Right ventricle myocardium inferior (tissue), 1 donor: ENCODE measurements around the gene OOSP4B. TPM values are rescaled to one million over a fixed set of nuclear protein-coding genes. Genes with fewer than 3 reads are reported as not detected.
"Not testable (repeated sequence)": the region's sequence is repeated elsewhere in the genome, so short reads cannot be mapped to it uniquely, and the experiment has no call there.

Experiments
- ATAC-seq: fragments of 200-7000 bp; cut with Tn5 transposase; one replicate; pipeline ENCODE4 v1.9.1; 2020; ENCODE audit warnings: mild to moderate bottlenecking, moderate library complexity
- DNase-seq: peaks from one replicate; pipeline ENCODE4 v3.0.0; 2021; ENCODE audit errors: missing footprints
- intact Hi-C: fragments of 100-400 bp; cut with DNase I; formaldehyde crosslinking; loops from one replicate; pipeline ENCODE4 v1.11.0; 2022
- total RNA-seq: library from RNA; stranded (reverse); fragmentation: NEBNext Ultra II Directional; extraction: Animal tissue kit (Norgen Biotek cat#: 25700); gene quantifications from one replicate; pipeline ENCODE4 v1.2.1, GENCODE V29; 2021
- donor health status: DM: no; HTN: yes; CAD: no; lungs with severe emphysema.

The OOSP4B gene
- total RNA-seq, 1 donor from 2014 or later, result not detected

DNA sequence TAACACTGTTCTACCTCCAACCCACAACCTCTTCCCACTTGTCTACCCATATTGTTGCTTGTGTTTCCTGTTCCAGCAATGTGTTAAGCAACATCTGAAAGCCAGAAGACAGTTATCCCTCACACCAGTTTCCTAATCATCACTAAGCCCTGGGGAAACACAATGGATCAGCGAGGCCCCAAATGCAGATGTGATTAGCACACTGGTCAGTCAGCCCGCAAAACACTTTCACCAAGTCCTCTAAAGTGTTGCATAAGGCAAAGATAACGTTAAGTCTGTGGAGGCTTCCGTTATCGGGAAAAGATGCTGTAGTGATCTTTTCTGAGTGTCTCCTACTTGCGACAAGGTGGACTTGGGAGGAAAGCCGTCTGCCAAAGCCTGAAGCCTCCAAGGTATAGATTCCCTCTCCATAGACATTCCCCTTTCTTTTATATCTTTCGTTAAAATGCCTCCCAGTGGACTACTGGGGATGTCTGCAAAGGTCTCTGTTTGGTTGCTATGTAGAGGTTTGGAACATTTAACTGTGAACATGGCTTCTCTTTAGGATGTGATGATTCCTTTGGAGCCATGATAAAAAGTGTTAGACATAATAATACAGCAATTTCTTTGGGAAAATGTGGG is 39.5 kb downstream of the OOSP4B start, which contains the start of gene MS4A3:
MS4A3 (plus strand) TSS at position 317 of the 621 bp plus-strand sequence. CDS start 4,496 bp downstream, outside the sequence.
- intact Hi-C loops, result no loop called here
- ATAC-seq (no peak), DNase-seq (no peak)

DNA sequence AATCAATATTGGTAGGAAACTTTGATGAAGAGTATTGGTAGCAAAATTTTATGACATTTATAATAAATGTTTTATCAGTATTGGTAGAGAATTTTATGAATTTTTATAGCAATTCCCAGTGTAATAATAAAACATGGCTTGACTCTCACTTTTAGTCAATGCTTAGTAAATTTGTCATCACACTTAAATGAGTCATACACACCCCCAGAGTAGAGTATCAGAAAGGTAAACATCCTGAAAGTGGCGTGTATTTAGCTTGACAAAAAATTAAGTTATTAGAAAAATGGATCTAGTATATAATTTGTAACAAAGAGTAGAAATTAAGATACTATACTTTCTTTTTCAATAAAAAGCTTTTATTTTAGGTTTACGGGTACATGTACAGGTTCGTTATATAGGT is 42.1 kb downstream of the OOSP4B start:
- DNase-seq (no peak), ATAC-seq (no peak)
- intact Hi-C loops, result no loop called here

DNA sequence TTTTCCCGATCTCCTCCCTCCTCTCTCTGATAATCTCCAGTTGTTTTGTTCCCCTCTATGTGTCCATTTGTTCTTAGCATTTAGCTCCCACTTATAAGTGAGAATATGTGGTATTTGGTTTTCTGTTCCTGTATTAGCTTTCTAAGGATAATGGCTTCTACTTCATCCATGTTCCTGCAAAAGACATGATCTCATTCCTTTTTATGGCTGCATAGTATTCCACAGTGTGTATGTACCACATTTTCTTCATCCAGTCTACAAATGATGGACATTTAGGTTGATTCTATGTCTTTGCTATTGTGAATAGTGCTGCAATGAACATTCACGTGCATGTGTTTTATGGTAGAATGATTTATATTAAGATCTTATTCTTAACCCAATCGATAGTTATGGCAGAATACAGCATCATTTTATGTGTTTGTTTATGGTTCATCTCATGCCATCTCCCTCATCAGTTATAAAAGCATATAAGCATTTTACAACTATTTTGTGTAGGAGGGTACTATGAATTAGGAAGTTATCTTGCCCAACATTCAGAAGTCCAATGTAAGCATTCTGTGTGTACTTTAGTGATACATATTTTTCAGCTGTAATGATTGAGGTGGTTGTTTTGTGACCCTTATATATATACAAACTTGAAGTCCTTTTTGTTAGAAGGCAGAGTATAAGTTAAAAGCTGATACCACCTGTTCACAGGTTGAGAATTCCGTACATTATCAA is 42.7 kb downstream of the OOSP4B start:
- intact Hi-C loops, result no loop called here
- DNase-seq, result no peak
- no peak for ATAC-seq

DNA sequence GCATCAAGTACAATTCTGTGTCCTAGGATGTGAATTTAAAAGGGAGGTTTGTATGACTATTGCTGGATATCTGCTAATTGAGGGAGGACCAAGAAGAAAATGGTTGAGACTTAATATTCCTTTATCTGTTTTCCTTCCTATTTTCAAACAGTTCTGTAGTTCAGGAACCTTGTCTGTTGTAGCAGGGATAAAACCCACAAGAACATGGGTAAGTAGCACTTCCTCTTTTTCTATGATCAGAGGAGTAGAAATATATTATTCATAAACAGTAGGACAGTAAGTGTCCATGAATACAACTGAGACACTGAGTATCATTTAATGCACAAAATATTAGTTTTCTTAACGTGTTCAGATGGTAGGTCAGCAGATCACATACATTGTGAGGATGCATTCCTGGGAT is 47.1 kb downstream of the OOSP4B start:
- DNase-seq (no peak), ATAC-seq (no peak)
- intact Hi-C loops, result no loop called here

DNA sequence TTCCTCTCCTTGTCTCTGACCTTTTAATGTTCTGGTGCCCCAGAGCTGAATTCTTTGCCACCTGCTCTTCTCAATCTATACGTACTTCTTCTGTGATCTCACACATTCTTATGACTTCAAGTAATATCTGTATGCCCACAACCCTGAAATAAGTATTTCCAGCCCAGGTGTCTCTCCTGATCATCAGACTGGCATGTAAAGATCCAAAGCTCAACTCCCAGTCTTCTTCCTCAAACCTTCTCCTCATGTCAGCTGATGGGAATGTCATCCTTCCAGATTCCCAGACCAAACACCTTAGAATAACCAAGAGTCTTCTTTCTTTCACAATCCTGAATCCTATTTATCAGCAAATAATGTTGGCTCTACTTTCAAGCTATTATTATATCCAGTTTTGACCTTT is 48.8 kb downstream of the OOSP4B start:
- intact Hi-C loops, result no loop called here
- DNase-seq (no peak), ATAC-seq (no peak)

DNA sequence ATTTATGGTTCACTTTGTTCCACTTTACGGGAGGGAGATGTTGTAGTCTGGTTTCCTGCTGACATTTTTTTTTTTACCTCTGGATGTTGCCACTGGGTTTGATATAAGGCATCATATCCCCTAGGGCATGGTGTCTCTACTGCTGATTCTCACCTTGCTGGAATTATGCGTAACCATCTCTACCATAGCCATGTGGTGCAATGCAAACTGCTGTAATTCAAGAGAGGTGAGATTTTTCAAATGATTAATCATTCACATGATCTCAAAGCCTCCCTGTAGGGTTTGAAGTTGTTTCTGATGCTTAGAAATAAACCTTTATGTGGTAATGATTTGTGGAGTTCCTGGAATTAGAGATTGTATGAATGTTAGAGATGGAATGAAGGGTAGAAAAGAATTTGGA is 52.5 kb downstream of the OOSP4B start:
- no peak for DNase-seq
- intact Hi-C loops, result no loop called here
- ATAC-seq, result no peak

DNA sequence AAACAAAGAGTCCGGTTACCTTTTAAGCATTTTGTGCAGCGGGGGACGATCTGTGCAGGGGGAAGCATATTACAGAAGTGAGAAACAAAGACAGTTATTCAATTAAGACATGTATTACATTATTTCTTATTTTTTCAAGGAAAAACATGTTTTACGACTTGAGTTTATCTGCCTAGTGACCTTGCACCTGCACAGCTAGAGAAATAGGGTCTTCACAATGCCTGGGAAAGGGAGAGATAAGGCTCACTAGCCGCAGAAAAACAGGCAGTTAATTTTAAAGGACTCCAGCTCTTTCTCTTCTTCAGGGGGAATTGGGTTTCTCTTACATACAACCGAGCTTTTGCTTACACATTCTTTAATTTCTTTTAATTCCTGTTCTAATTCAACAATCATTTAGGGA is 54.7 kb downstream of the OOSP4B start:
- DNase-seq, ATAC-seq, intact Hi-C loops: not testable (repeated sequence)

DNA sequence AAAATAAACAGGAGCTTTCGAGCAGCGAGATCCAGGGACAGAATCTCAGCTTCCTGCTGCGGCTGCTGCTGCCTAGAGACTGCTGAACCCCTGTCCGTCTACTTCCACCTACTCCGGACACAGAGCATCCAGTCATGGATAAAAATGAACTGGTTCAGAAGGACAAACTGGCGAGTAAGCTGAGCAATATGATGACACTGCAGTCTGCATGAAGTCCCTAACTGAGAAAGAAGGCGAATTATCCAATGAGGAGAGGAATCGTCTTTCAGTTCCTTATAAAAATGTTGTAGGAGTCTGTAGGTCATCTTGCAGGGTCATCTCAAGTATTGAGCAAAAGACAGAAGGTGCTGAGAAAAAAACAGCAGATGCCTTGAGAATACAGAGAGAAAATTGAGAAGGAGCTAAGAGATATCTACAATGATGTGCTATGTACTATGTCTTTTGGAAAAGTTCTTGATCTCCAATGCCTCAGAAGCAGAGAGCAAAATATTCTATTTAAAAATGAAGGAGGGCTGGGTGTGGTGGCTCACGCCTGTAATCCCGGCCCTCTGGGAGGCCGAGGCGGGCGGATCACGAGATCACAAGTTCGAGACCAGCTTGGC is 60.3 kb downstream of the OOSP4B start:
- intact Hi-C loops, result no loop called here
- no peak for ATAC-seq
- DNase-seq, result no peak

DNA sequence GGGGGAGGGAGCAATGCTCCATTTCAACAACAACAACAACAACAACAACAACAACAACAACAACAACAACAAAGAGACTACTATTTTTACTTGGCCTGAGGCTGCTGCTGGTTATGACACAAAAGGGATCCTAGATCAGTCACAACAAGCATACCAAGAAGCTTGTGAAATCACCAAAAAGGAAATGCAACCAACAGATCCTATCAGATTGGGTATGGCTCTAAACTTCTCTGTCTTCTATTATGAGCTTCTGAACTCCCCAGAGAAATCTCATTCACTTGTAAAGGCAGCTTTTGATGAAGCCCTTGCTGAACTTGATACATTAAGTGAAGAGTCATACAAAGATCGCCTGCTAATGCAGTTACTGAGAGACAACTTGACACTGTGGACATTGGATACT is 61.0 kb downstream of the OOSP4B start:
- ATAC-seq, result no peak
- no peak for DNase-seq
- intact Hi-C loops, result no loop called here

DNA sequence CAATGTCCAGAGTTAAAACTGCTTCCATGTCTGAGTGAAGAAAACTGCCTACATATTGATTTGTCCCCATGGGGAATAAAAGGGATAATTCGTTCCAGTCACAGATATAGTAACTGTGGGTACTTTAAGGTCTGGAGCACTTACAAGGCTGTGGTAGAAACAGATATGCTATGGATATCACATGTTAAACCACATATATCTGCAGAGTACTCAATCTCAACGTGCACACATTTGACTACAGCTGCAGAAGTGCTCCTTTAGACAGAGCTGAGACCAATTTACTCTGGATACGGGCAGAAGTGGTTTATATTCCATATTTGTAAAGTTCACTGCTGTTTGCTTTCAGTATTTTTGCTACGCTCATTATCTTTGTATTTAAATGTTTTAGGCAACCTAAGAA is 61.8 kb downstream of the OOSP4B start:
- intact Hi-C loops, result no loop called here
- no peak for ATAC-seq

DNA sequence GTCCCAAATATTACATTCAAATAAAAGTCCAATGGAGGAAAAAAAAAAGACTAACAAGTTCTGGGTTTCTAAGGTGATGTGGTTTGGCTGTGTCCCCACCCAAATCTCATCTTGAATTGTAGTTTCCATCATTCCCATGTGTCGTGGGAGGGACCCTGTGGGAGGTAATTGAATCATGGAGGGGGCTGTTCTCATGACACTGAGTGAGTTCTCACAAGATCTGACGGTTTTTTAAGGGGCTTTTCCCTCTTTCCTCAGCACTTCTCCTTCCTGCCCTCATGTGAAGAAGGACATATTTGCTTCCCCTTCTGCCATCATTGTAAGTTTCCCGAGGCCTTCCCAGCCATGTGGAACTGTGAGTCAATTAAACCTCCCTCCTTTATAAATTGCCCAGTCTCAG is 63.6 kb downstream of the OOSP4B start:
- DNase-seq, result no peak
- intact Hi-C loops, result no loop called here
- ATAC-seq, result no peak

More for the DNA sequence above, 61.8 kb downstream of the OOSP4B start:
- no peak for DNase-seq

Other genes with a start within 250 kb of the OOSP4B start
- 92.9 TPM for gene MRPL16, start 206.4 kb upstream of the OOSP4B start, total RNA-seq
- not detected for gene CBLIF, start 171.7 kb upstream of the OOSP4B start, total RNA-seq
- gene TCN1, start 150.7 kb upstream of the OOSP4B start, total RNA-seq, result not detected
- gene OOSP3, start 138.4 kb upstream of the OOSP4B start, total RNA-seq, result not detected
- gene OOSP1, start 78.7 kb upstream of the OOSP4B start, total RNA-seq, result not detected
- gene OOSP4A, start 53.1 kb upstream of the OOSP4B start, total RNA-seq, result not detected
- gene OOSP2, start 23.2 kb downstream of the OOSP4B start, total RNA-seq, result not detected
- not detected for gene MS4A3, start 39.5 kb downstream of the OOSP4B start, total RNA-seq
- gene MS4A2, start 71.5 kb downstream of the OOSP4B start, total RNA-seq, result 0.95 TPM
- 64.0 TPM for gene MS4A6A, start 165.9 kb downstream of the OOSP4B start, total RNA-seq
- gene MS4A4E, start 226.0 kb downstream of the OOSP4B start, total RNA-seq, result 1.3 TPM